Epithelial cell of prostate (primary cell): ENCODE data around the gene SETD3.
"Not testable (repeated sequence)": the region's sequence is repeated elsewhere in the genome, so short reads cannot be mapped to it uniquely, and the experiment has no call there.

Source experiments
- DNase-seq: peaks from one replicate; pipeline ENCODE4 v3.0.0-alpha.2; 2011; ENCODE audit warnings: low read depth, low spot score
- H3K27ac ChIP-seq: fragments of 450-650 bp; 2 replicates; pipeline ENCODE4 v1.5.1; 2017; ENCODE audit warnings: mild to moderate bottlenecking

SETD3 gene

DNA sequence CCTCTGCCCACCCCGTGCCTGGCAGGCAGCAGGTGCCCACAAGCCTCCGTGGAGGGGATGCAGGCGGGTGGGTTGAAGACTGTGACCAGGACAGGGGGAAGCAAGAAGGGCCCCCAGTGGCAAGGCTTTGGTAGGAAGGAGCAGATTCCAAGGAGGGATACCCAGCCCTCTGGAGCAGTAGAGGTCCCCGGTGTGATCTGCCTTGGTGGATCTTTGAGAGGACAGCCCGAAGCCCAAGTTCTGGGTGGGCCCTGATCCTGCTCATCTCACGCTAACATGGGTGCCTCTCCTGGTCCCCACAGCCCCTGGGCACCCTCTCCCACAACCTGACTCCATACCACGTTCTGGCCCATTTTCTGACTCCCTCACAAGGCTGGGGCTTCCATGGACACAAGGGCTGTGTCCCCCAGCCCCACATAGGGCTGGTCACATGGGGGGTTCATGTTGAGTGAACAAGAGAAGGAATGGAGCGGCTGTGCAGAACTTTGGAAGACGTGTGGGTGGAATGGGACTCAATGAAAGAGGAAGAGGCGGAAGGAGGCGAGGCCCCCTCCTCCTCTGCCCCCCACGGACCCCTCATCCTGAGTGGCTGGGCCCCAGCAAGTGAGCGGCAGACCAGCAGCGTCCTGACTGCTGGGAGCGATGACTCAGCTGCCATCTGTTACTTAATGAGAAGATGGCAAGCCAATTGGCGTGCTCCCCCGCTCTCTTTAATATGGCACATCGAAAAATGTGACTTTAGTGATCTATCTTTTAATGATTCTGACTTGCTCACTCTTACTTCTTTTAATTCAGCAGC, 131.6 kb downstream of the SETD3 start:
- H3K27ac ChIP-seq = no peak overlapping the region
- no peak for DNase-seq

DNA sequence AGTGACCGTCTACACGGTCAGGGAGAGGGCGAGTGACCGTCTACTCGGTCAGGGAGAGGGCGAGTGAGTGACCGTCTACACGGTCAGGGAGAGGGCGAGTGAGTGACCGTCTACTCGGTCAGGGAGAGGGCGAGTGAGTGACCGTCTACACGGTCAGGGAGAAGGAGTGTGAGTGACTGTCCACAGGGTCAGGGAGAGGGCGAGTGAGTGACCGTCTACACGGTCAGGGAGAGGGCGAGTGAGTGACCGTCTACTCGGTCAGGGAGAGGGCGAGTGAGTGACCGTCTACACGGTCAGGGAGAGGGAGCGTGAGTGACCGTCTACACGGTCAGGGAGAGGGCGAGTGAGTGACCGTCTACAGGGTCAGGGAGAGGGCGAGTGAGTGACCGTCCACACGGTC, 132.4 kb downstream of the SETD3 start:
- H3K27ac ChIP-seq, DNase-seq: not testable (repeated sequence)
